ENCODE measurements around the gene BPNT1. TPM values are rescaled to one million over a fixed set of nuclear protein-coding genes. Genes with fewer than 3 reads are reported as not detected.

BPNT1 gene
- polyA plus RNA-seq, 1 experiment = 28.8 TPM

GRCh38 chr1:220028346-220028895 is 61.2 kb downstream of the BPNT1 start:
- Histone ChIP-seq H3K4me3 (ENCODE audit: low read depth, low read length) (no peak overlapping the region), H3K36me3 (ENCODE audit: control insufficient read depth, insufficient read depth, low read length) (peaks cover 2% of the 10 kb centered on the region; the same call in 1 of the 2 replicates), H3K27me3 (ENCODE audit: control insufficient read depth, insufficient read depth, low read length) (no peaks in the 10 kb centered on the region)
- no peak for TF ChIP-seq CTCF (IDR thresholded peaks at IDR 0.05; ENCODE audit: insufficient read depth, low read depth, low read length)
- ChIA-PET CTCF (interaction anchor here (0.6 kb wide), 1 partner anchor 41 kb away, joined by 3 read pairs; no protein-coding TSS in a partner anchor), POLR2A (no interaction called here)
- DNase-seq (ENCODE audit: low read depth) = no peak

- CTCF ChIA-PET = interaction anchor here (1.0 kb wide), 1 partner anchor 27 kb away, joined by 3 read pairs; no protein-coding TSS in a partner anchor
Measured at GRCh38 chr1:220019071-220019470, 70.5 kb downstream of the BPNT1 start.

GRCh38 chr1:220013497-220013896 is 76.1 kb downstream of the BPNT1 start:
- CTCF ChIA-PET = interaction anchor here (0.9 to 2.4 kb wide), 3 partner anchors 11 to 15 kb away, joined by 3 to 9 read pairs (median 3); no protein-coding TSS in a partner anchor
- no peak for DNase-seq (ENCODE audit: low read depth)
- H3K4me3 ChIP-seq (ENCODE audit: low read depth, low read length) = no peak overlapping the region
- no peak for TF ChIP-seq CTCF (IDR thresholded peaks at IDR 0.05; ENCODE audit: insufficient read depth, low read depth, low read length)
- H3K36me3 ChIP-seq (ENCODE audit: control insufficient read depth, insufficient read depth, low read length) = peaks cover 5% of the 10 kb centered on the region
- POLR2A ChIA-PET = no interaction called here
- no peaks in the 10 kb centered on the region for H3K27me3 ChIP-seq (ENCODE audit: control insufficient read depth, insufficient read depth, low read length)

More at GRCh38 chr1:220019071-220019470, 70.5 kb downstream of the BPNT1 start:
- POLR2A ChIA-PET = no interaction called here
- H3K27me3 ChIP-seq (ENCODE audit: control insufficient read depth, insufficient read depth, low read length) = no peaks in the 10 kb centered on the region
- TF ChIP-seq CTCF (IDR thresholded peaks at IDR 0.05; ENCODE audit: insufficient read depth, low read depth, low read length) = no peak
- no peak for DNase-seq (ENCODE audit: low read depth)
- no peak overlapping the region for H3K4me3 ChIP-seq (ENCODE audit: low read depth, low read length)
- H3K36me3 ChIP-seq (ENCODE audit: control insufficient read depth, insufficient read depth, low read length) = peaks cover 12% of the 10 kb centered on the region

GRCh38 chr1:220012259-220012658 is 77.3 kb downstream of the BPNT1 start:
- Histone ChIP-seq H3K27me3 (ENCODE audit: control insufficient read depth, insufficient read depth, low read length) (no peaks in the 10 kb centered on the region), H3K36me3 (ENCODE audit: control insufficient read depth, insufficient read depth, low read length) (peaks cover 5% of the 10 kb centered on the region), H3K4me3 (ENCODE audit: low read depth, low read length) (no peak overlapping the region)
- peak; percentile 14; the same call in 1 of the 2 replicates for TF ChIP-seq CTCF (IDR thresholded peaks at IDR 0.05; ENCODE audit: insufficient read depth, low read depth, low read length)
- DNase-seq (ENCODE audit: low read depth) = no peak
- POLR2A ChIA-PET = no interaction called here
- CTCF ChIA-PET = interaction anchor here (0.5 to 2.4 kb wide), 10 partner anchors 9 to 777 kb away, joined by 3 to 9 read pairs (median 4); partner anchors contain the start of gene BPNT1

GRCh38 chr1:220011620-220012019 is 78.0 kb downstream of the BPNT1 start:
- Histone ChIP-seq H3K36me3 (ENCODE audit: control insufficient read depth, insufficient read depth, low read length) (peaks cover 5% of the 10 kb centered on the region), H3K4me3 (ENCODE audit: low read depth, low read length) (no peak overlapping the region), H3K27me3 (ENCODE audit: control insufficient read depth, insufficient read depth, low read length) (no peaks in the 10 kb centered on the region)
- no peak for TF ChIP-seq CTCF (IDR thresholded peaks at IDR 0.05; ENCODE audit: insufficient read depth, low read depth, low read length)
- no peak for DNase-seq (ENCODE audit: low read depth)
- CTCF ChIA-PET = interaction anchor here (0.5 to 2.4 kb wide), 4 partner anchors 11 to 777 kb away, joined by 3 to 9 read pairs (median 6); no protein-coding TSS in a partner anchor
- POLR2A ChIA-PET = no interaction called here

Small RNAs within 50 kb of the gene (small RNA-seq; reads per million reads assigned to genes)
- gene MIR194-1 (ENCODE audit: insufficient read length, low read depth, low replicate concordance) = not detected
- gene MIR215 (ENCODE audit: insufficient read length, low read depth, low replicate concordance) = 2.3 reads per million, percentile 19 among the genes with 10 or more reads in this experiment

Other genes starting within 250 kb of the BPNT1 start
- gene SLC30A10, start 161.2 kb downstream of the BPNT1 start, polyA plus RNA-seq (2011; rRNA removed) = not detected in 2 replicates
- gene EPRS1, start 43.3 kb downstream of the BPNT1 start, polyA plus RNA-seq (2011; rRNA removed) = 88.7 and 142 TPM in 2 replicates
- 10.7 and 22.5 TPM in 2 replicates for gene IARS2, start 4.3 kb upstream of the BPNT1 start, polyA plus RNA-seq (2011; rRNA removed)
- gene RAB3GAP2, start 182.7 kb upstream of the BPNT1 start, polyA plus RNA-seq (2011; rRNA removed) = 25.1 and 50.0 TPM in 2 replicates